ENCODE measurements around the gene ZNF445. TPM values are rescaled to one million over a fixed set of nuclear protein-coding genes. Genes with fewer than 3 reads are reported as not detected.
"Not testable (repeated sequence)": the region's sequence is repeated elsewhere in the genome, so short reads cannot be mapped to it uniquely, and the experiment has no call there.

The ZNF445 gene
- total RNA-seq, 1 donor from 2014 or later: 46.1 TPM

DNA sequence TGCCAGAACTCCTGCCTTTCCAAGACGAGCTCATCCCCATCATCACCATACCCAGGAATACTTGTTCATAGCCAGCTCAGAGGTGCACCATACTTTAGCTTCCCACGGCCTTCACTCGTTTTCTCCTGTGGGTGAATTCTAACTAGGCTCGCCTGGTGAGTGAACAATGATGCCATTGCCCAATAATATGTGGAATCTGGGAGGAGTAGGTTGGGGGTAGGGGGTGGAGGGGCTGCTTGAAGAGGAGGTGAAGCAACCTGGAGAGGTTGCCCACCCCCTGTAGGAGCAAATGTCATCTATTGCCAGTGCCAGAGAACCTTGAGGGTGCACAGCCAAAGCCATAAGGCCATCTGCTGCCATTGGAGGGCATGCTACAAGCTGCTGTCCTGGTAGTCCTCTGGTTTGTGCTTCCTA lies 592 bp upstream of the ZNF445 start:
- Mint-ChIP-seq H3K9me3 (no peaks in the 10 kb centered on the region), H3K36me3 (ENCODE audit: low read depth) (no peaks in the 10 kb centered on the region), H3K27ac (ENCODE audit: unreplicated experiment) (peak overlapping the region; percentile 97), H3K4me1 (peaks cover 31% of the 10 kb centered on the region), H3K27me3 (ENCODE audit: low read depth) (no peaks in the 10 kb centered on the region), H3K4me3 (peak overlapping the region; percentile 98)
- TF ChIP-seq, protein P1, sequence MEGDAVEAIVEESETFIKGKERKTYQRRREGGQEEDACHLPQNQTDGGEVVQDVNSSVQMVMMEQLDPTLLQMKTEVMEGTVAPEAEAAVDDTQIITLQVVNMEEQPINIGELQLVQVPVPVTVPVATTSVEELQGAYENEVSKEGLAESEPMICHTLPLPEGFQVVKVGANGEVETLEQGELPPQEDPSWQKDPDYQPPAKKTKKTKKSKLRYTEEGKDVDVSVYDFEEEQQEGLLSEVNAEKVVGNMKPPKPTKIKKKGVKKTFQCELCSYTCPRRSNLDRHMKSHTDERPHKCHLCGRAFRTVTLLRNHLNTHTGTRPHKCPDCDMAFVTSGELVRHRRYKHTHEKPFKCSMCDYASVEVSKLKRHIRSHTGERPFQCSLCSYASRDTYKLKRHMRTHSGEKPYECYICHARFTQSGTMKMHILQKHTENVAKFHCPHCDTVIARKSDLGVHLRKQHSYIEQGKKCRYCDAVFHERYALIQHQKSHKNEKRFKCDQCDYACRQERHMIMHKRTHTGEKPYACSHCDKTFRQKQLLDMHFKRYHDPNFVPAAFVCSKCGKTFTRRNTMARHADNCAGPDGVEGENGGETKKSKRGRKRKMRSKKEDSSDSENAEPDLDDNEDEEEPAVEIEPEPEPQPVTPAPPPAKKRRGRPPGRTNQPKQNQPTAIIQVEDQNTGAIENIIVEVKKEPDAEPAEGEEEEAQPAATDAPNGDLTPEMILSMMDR (conservative IDR thresholded peaks at IDR 0.05): no peak
- no peak for DNase-seq (ENCODE audit: low read depth, low spot score)

- no peaks in the 10 kb centered on the region for H3K9me3 Mint-ChIP-seq
- no peak for DNase-seq (ENCODE audit: low read depth, low spot score)
- no peaks in the 10 kb centered on the region for H3K36me3 Mint-ChIP-seq (ENCODE audit: low read depth)
- H3K4me3 Mint-ChIP-seq: peak overlapping the region; percentile 98
- H3K4me1 Mint-ChIP-seq: peaks cover 40% of the 10 kb centered on the region
- H3K27ac Mint-ChIP-seq (ENCODE audit: unreplicated experiment): peak overlapping the region; percentile 8
- H3K27me3 Mint-ChIP-seq (ENCODE audit: low read depth): no peaks in the 10 kb centered on the region
- TF ChIP-seq, protein P1 (conservative IDR thresholded peaks at IDR 0.05): no peak
Measured at GRCh38 chr3:44476963-44477311, 533 bp downstream of the ZNF445 start.

GRCh38 chr3:44476181-44476611 lies 1.3 kb downstream of the ZNF445 start:
- Mint-ChIP-seq H3K4me3 (peak overlapping the region; percentile 98), H3K9me3 (no peaks in the 10 kb centered on the region), H3K27ac (ENCODE audit: unreplicated experiment) (peak overlapping the region; percentile 8), H3K36me3 (ENCODE audit: low read depth) (no peaks in the 10 kb centered on the region), H3K27me3 (ENCODE audit: low read depth) (no peaks in the 10 kb centered on the region), H3K4me1 (peaks cover 46% of the 10 kb centered on the region)
- DNase-seq (ENCODE audit: low read depth, low spot score): no peak
- TF ChIP-seq, protein P1 (conservative IDR thresholded peaks at IDR 0.05): no peak

GRCh38 chr3:44474886-44475285 lies 2.6 kb downstream of the ZNF445 start:
- H3K4me1 Mint-ChIP-seq: peaks cover 50% of the 10 kb centered on the region
- not testable (repeated sequence) for H3K27ac Mint-ChIP-seq (ENCODE audit: unreplicated experiment); H3K36me3 Mint-ChIP-seq (ENCODE audit: low read depth); H3K9me3 Mint-ChIP-seq; DNase-seq (ENCODE audit: low read depth, low spot score); H3K27me3 Mint-ChIP-seq (ENCODE audit: low read depth)
- peak overlapping the region; percentile 84 for H3K4me3 Mint-ChIP-seq

DNA sequence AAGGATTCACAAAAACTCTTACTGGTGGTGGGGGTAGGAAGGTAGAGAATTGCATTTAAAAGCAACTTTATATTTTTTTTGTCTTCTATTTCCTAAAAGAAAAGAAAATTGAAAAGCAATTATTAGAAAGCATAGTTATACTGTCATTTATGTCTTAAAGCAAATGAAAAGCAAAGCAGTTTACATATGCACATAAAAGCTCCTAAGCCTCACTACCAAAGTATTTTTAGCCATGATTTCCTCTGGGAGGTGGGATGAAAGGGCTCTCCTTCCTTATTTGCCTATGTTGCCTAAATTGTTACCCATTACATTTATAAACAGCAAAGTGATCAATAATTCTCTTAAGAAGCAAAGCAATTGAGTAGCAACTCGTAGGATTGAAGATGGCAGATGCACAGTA lies 7.0 kb downstream of the ZNF445 start:
- H3K9me3 Mint-ChIP-seq: no peaks in the 10 kb centered on the region
- no peaks in the 10 kb centered on the region for H3K27me3 Mint-ChIP-seq (ENCODE audit: low read depth)
- H3K4me3 Mint-ChIP-seq: no peak overlapping the region
- TF ChIP-seq, protein P1 (conservative IDR thresholded peaks at IDR 0.05): no peak
- peaks cover 45% of the 10 kb centered on the region for H3K4me1 Mint-ChIP-seq
- no peak overlapping the region for H3K27ac Mint-ChIP-seq (ENCODE audit: unreplicated experiment)
- no peak for DNase-seq (ENCODE audit: low read depth, low spot score)
- peaks cover 5% of the 10 kb centered on the region for H3K36me3 Mint-ChIP-seq (ENCODE audit: low read depth)

DNA sequence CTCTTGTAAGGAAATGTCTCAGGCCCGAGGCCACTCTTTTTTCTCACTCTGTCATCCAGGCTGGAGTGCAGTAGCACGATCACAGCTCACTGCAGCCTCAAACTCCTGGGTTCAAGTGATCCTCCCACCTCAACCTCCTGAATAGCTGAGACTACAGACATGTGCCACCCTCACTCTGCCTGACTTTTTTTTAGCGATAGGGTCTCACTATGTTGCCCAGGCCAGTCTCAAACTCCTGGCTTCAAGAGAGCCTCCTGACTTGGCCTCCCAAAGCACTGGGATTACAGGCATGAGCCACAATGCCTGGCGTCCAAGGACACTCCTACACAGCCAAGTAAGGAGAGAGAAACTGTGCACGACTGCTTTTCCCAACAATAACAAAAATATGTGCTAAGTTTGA lies 7.6 kb downstream of the ZNF445 start:
- H3K9me3 Mint-ChIP-seq: no peaks in the 10 kb centered on the region
- H3K4me3 Mint-ChIP-seq: no peak overlapping the region
- TF ChIP-seq, protein P1 (conservative IDR thresholded peaks at IDR 0.05): no peak
- H3K36me3 Mint-ChIP-seq (ENCODE audit: low read depth): peaks cover 5% of the 10 kb centered on the region
- no peak for DNase-seq (ENCODE audit: low read depth, low spot score)
- H3K27me3 Mint-ChIP-seq (ENCODE audit: low read depth): no peaks in the 10 kb centered on the region
- peak overlapping the region; percentile 48 for H3K27ac Mint-ChIP-seq (ENCODE audit: unreplicated experiment)
- H3K4me1 Mint-ChIP-seq: peaks cover 45% of the 10 kb centered on the region
